Hepatocyte (in vitro differentiated cells): ENCODE measurements around the gene ANKRD34B.

Source experiments
- EZH2 ChIP-seq: fragments of 200-600 bp; sonication (generic); IDR thresholded peaks from 2 replicates; pipeline ENCODE4 v1.6.1; 2016; ENCODE audit warnings: antibody characterized with exemption, mild to moderate bottlenecking, borderline replicate concordance
- EZH2phosphoT487 ChIP-seq: fragments of 200-600 bp; sonication (generic); IDR thresholded peaks from one replicate; pipeline ENCODE4 v1.6.1; 2018; ENCODE audit warnings: antibody characterized with exemption, mild to moderate bottlenecking, low read depth, moderate library complexity; ENCODE audit not compliant: unreplicated experiment, severe bottlenecking
- TF ChIP-seq, protein P1 (sequence below): fragments of 200-600 bp; sonication (generic); IDR thresholded peaks from 2 replicates; pipeline ENCODE4 v1.5.1; 2016; ENCODE audit warnings: antibody characterized with exemption, mild to moderate bottlenecking; ENCODE audit not compliant: poor library complexity

DNA sequence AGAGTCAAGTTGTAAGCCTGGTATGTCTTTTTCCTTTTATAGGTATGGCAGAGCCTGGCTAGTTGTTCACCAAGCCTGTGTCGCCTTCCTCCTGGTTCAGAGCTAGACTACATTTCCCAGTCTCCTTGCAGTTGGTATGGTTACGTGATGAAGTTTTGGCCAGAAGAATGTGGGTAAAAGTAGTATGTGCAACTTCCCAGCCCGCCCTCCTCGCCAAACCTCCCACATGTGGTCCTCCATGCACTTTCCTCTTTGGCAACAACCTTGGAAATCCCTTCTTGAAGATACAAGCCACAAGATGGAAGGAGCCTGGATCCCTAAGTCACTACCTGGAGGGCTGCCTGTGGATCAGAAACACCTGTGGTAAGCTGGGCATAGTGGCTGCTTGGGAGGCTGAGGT, 48.4 kb upstream of the ANKRD34B start:
- TF ChIP-seq, protein P1, sequence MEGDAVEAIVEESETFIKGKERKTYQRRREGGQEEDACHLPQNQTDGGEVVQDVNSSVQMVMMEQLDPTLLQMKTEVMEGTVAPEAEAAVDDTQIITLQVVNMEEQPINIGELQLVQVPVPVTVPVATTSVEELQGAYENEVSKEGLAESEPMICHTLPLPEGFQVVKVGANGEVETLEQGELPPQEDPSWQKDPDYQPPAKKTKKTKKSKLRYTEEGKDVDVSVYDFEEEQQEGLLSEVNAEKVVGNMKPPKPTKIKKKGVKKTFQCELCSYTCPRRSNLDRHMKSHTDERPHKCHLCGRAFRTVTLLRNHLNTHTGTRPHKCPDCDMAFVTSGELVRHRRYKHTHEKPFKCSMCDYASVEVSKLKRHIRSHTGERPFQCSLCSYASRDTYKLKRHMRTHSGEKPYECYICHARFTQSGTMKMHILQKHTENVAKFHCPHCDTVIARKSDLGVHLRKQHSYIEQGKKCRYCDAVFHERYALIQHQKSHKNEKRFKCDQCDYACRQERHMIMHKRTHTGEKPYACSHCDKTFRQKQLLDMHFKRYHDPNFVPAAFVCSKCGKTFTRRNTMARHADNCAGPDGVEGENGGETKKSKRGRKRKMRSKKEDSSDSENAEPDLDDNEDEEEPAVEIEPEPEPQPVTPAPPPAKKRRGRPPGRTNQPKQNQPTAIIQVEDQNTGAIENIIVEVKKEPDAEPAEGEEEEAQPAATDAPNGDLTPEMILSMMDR = no peak
- no peak for TF ChIP-seq EZH2
- TF ChIP-seq EZH2phosphoT487 = no peak
